ENCODE measurements around the gene FXN.

DNA sequence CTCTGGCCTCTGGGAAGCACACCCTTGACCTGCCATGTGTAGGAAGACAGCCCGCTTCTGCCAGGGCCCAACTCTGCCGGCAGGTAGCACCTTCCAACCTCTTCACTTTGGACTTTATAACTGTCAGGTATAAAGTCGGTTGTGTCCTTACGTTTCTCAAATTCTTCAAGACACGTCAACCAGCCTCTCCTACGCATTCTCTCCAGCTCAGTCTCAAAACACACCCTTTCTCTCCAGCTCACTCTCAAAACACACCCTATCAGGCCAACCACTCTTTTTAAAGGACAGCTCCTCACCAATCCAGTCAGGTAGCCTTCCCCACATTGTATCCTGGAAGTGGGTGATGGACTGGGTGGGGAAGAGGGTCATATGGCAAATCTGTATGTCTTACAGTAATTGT lies 13.5 kb downstream of the FXN start:
- TF ChIP-seq, protein P1, sequence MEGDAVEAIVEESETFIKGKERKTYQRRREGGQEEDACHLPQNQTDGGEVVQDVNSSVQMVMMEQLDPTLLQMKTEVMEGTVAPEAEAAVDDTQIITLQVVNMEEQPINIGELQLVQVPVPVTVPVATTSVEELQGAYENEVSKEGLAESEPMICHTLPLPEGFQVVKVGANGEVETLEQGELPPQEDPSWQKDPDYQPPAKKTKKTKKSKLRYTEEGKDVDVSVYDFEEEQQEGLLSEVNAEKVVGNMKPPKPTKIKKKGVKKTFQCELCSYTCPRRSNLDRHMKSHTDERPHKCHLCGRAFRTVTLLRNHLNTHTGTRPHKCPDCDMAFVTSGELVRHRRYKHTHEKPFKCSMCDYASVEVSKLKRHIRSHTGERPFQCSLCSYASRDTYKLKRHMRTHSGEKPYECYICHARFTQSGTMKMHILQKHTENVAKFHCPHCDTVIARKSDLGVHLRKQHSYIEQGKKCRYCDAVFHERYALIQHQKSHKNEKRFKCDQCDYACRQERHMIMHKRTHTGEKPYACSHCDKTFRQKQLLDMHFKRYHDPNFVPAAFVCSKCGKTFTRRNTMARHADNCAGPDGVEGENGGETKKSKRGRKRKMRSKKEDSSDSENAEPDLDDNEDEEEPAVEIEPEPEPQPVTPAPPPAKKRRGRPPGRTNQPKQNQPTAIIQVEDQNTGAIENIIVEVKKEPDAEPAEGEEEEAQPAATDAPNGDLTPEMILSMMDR (IDR thresholded peaks at IDR 0.05): no peak
- TF ChIP-seq POLR2AphosphoS5 (IDR thresholded peaks at IDR 0.05): no peak
